ENCODE measurements around the gene DMBT1. TPM values are rescaled to one million over a fixed set of nuclear protein-coding genes. Genes with fewer than 3 reads are reported as not detected.

Gene DMBT1
- total RNA-seq, 1 donor from 2014 or later = 0.49 TPM

- H3K27me3 Mint-ChIP-seq (ENCODE audit: unreplicated experiment) = no peaks in the 10 kb centered on the region
- peaks cover 5% of the 10 kb centered on the region for H3K9me3 Mint-ChIP-seq (ENCODE audit: unreplicated experiment)
- H3K4me3 Mint-ChIP-seq (ENCODE audit: unreplicated experiment) = no peak overlapping the region
- no peak for DNase-seq (ENCODE audit: low spot score)
- no peaks in the 10 kb centered on the region for H3K36me3 Mint-ChIP-seq (ENCODE audit: low read depth, unreplicated experiment)
- H3K27ac Mint-ChIP-seq (ENCODE audit: unreplicated experiment) = no peak overlapping the region
- TF ChIP-seq CTCF (IDR thresholded peaks at IDR 0.05; ENCODE audit: unreplicated experiment) = no peak
- H3K4me1 Mint-ChIP-seq (ENCODE audit: unreplicated experiment) = no peaks in the 10 kb centered on the region
Measured at GRCh38 chr10:122649903-122650302, 89.3 kb downstream of the DMBT1 start.

- Mint-ChIP-seq H3K4me1 (ENCODE audit: unreplicated experiment) (no peaks in the 10 kb centered on the region), H3K36me3 (ENCODE audit: low read depth, unreplicated experiment) (no peaks in the 10 kb centered on the region), H3K27ac (ENCODE audit: unreplicated experiment) (no peak overlapping the region), H3K9me3 (ENCODE audit: unreplicated experiment) (peaks cover 5% of the 10 kb centered on the region), H3K27me3 (ENCODE audit: unreplicated experiment) (no peaks in the 10 kb centered on the region), H3K4me3 (ENCODE audit: unreplicated experiment) (no peak overlapping the region)
- no peak for DNase-seq (ENCODE audit: low spot score)
- TF ChIP-seq CTCF (IDR thresholded peaks at IDR 0.05; ENCODE audit: unreplicated experiment) = no peak
Measured at GRCh38 chr10:122650331-122650730, 89.8 kb downstream of the DMBT1 start.

GRCh38 chr10:122655524-122656307, 95.2 kb downstream of the DMBT1 start:
- Mint-ChIP-seq H3K4me1 (ENCODE audit: unreplicated experiment) (no peaks in the 10 kb centered on the region), H3K27me3 (ENCODE audit: unreplicated experiment) (peaks cover 3% of the 10 kb centered on the region)

DNA sequence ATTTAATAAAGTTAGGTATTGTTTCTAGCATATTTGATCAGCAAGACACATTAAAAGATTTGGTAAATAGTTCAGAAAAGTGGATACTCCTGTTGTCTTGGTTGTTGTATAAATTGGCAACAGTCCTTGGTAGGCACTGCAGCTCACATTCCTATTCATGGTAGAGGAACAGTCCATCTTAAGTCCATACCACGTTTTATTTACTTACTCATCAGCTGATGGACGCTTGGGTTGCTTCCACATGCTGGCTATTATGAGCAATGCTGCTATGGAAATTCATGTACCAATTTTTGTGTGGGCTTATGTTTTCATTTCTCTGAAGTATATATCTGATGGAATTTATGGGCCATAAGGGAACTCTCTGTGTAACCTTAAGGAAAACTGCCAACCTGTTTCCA, 95.8 kb downstream of the DMBT1 start:
- H3K4me3 Mint-ChIP-seq (ENCODE audit: unreplicated experiment) = no peak overlapping the region
- no peak overlapping the region for H3K27ac Mint-ChIP-seq (ENCODE audit: unreplicated experiment)
- peaks cover 3% of the 10 kb centered on the region for H3K4me1 Mint-ChIP-seq (ENCODE audit: unreplicated experiment)
- H3K27me3 Mint-ChIP-seq (ENCODE audit: unreplicated experiment) = peaks cover 3% of the 10 kb centered on the region
- TF ChIP-seq CTCF (IDR thresholded peaks at IDR 0.05; ENCODE audit: unreplicated experiment) = no peak
- no peaks in the 10 kb centered on the region for H3K36me3 Mint-ChIP-seq (ENCODE audit: low read depth, unreplicated experiment)
- DNase-seq (ENCODE audit: low spot score) = no peak
- peaks cover 5% of the 10 kb centered on the region for H3K9me3 Mint-ChIP-seq (ENCODE audit: unreplicated experiment)

More at GRCh38 chr10:122655524-122656307, 95.2 kb downstream of the DMBT1 start:
- H3K4me3 Mint-ChIP-seq (ENCODE audit: unreplicated experiment) = no peak overlapping the region
- no peak overlapping the region for H3K27ac Mint-ChIP-seq (ENCODE audit: unreplicated experiment)
- H3K36me3 Mint-ChIP-seq (ENCODE audit: low read depth, unreplicated experiment) = no peaks in the 10 kb centered on the region
- no peak for DNase-seq (ENCODE audit: low spot score)
- TF ChIP-seq CTCF (IDR thresholded peaks at IDR 0.05; ENCODE audit: unreplicated experiment) = no peak
- peaks cover 5% of the 10 kb centered on the region for H3K9me3 Mint-ChIP-seq (ENCODE audit: unreplicated experiment)

DNA sequence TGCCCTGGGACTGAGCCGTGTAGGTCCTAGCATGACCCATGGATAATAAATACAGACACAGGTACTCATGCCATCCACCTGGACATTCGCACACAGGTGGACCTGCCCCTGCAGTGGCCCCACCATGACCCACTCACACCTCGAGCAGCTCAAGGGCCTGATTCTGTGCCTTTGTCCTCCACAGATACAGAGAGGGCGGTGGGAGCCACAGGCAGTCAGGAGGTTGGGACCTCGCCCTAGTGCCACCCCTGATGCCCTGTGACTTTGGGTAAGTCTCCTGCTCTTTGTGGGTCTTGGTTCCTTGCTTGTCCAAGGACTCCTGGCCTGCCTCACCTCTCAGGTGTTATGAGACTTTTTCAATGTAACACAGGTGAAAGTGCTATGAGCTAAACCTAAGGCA, 96.2 kb downstream of the DMBT1 start:
- Mint-ChIP-seq H3K27me3 (ENCODE audit: unreplicated experiment) (peaks cover 3% of the 10 kb centered on the region), H3K4me1 (ENCODE audit: unreplicated experiment) (peaks cover 4% of the 10 kb centered on the region), H3K4me3 (ENCODE audit: unreplicated experiment) (no peak overlapping the region), H3K9me3 (ENCODE audit: unreplicated experiment) (peaks cover 5% of the 10 kb centered on the region), H3K36me3 (ENCODE audit: low read depth, unreplicated experiment) (no peaks in the 10 kb centered on the region), H3K27ac (ENCODE audit: unreplicated experiment) (no peak overlapping the region)
- DNase-seq (ENCODE audit: low spot score) = no peak
- no peak for TF ChIP-seq CTCF (IDR thresholded peaks at IDR 0.05; ENCODE audit: unreplicated experiment)

Measured in endothelial cell (in vitro differentiated cells).